Measurements from ENCODE around the gene AMOTL1.

The AMOTL1 gene

DNA sequence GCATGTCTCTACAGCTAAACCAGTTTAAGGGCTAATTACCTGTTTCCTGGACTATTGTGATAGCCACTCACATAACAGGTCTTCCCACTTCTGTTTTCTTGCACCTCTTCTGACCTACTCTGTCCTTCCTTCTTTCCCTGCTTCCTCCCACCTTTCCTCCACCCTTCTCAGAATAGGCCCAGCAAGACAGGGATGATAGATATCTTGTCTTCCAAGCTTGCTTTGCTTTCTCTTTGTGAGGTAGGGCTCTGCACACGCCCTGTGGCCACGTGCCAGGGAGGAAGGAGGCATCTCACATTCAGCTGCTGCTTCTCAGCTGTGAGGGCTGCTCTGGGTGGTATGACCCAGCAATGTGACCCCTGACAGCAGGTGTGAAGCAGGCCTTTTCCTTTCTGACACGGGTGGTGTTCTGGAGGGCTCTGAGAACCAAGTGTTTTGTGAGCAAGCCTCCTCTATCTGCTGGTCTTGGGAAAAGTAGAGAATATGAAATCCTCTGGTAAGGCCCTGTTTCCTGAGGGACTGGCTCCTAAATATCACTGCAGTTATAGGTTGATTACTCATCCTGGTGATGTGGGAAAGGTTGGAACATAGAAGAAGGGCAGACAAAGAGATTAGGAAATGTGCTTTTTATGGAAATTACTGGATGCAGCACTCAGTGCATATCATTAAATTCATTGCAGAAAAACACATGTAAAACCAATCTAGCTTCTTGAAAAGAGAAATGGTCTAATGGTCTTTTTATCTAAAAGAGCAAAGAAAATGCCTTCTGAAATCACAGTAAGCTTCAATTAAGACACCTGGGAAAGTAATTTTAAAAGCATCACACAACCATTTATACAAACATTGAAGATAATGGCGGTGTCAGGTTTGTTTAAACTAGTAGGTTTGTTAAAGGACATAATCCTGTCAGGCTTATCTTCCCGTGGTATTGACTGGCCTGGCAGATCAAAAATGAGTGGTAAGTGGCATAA, 8.5 kb downstream of the AMOTL1 start:
- TF ChIP-seq, protein P1, sequence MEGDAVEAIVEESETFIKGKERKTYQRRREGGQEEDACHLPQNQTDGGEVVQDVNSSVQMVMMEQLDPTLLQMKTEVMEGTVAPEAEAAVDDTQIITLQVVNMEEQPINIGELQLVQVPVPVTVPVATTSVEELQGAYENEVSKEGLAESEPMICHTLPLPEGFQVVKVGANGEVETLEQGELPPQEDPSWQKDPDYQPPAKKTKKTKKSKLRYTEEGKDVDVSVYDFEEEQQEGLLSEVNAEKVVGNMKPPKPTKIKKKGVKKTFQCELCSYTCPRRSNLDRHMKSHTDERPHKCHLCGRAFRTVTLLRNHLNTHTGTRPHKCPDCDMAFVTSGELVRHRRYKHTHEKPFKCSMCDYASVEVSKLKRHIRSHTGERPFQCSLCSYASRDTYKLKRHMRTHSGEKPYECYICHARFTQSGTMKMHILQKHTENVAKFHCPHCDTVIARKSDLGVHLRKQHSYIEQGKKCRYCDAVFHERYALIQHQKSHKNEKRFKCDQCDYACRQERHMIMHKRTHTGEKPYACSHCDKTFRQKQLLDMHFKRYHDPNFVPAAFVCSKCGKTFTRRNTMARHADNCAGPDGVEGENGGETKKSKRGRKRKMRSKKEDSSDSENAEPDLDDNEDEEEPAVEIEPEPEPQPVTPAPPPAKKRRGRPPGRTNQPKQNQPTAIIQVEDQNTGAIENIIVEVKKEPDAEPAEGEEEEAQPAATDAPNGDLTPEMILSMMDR (IDR thresholded peaks at IDR 0.05; ENCODE audit: insufficient read depth, missing control alignments): no peak
- DNase-seq (ENCODE audit: insufficient read length, low spot score) (no peak), FAIRE-seq (no peak)

DNA sequence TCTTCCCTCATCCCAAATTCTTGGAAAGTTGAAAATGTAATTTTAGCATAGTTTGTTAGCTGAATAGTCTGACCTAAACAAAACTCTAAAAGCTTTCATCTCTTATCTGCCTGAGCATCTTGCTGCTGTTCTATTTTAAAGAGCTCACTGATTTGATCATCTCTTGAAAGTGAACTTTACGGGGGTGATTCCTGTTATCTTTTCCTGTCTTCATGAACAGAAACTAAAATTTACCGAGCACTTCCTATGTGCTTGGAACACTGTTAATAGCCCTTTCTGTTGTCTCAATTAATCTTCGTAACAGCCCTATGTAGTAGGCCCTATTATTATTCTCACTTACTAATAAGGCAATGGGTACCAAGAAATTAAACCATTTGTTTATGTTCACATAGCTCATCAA, 12.3 kb downstream of the AMOTL1 start:
- TF ChIP-seq, protein P1 (IDR thresholded peaks at IDR 0.05; ENCODE audit: insufficient read depth, missing control alignments): no peak
- DNase-seq (ENCODE audit: insufficient read length, low spot score) (no peak), FAIRE-seq (no peak)

DNA sequence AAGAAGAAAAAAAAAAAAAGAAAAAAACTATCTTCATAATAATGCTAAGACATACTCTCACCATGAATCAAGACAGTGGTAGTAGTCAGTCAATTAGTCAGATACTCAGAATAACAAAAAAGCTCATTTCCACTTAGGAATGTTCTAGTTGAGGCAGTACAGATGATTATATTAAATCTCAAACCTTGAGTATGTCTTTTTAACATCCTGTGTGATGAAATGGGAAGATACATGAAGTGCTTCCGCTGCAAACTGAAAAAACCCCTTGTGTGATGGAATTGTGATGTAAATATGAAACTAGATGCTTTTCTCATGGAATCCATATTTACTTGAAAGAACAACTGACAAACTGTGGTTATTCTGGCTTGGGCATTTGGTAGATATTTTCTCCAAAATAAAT, 13.7 kb downstream of the AMOTL1 start:
- TF ChIP-seq, protein P1 (IDR thresholded peaks at IDR 0.05; ENCODE audit: insufficient read depth, missing control alignments): no peak
- FAIRE-seq (no peak), DNase-seq (ENCODE audit: insufficient read length, low spot score) (no peak)

DNA sequence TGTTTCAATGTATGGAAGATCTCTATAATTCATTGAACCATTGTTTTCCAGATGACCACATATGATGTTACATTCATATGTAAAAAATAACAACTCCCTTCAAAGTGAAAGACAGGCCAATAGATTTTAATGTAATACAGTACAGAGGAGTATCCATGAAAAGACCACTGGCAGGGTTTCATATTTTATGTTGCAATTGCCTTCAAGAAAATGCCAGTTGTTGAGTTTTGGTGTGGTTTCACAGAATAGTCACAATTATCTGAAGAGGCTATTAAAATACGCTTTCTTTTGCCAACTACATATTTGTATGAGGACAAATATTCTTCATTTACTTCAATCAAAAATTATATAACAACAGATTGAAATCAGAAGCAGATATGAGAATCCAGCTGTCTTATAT, 14.3 kb downstream of the AMOTL1 start:
- FAIRE-seq (no peak), DNase-seq (ENCODE audit: insufficient read length, low spot score) (no peak)
- TF ChIP-seq, protein P1 (IDR thresholded peaks at IDR 0.05; ENCODE audit: insufficient read depth, missing control alignments): no peak

DNA sequence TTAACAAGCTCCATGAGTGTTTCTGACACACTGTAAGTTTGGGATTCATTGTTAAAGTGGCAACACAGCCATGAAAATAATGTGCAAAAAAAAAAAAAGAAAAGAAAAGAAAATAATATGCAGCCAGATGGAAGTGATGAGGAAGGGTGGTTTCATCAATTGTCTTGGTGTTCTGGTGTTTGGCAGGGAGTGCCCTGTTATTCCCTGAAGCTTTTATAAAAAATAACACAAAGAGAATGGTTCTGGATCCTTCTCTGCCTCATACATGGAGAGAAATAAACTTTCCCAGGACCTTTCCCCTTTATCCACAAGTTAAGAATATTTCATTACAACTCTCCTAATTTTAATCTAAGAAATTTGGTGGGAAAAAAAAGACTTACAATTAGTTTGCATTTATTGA, 16.7 kb downstream of the AMOTL1 start:
- no peak for DNase-seq (ENCODE audit: insufficient read length, low spot score)
- TF ChIP-seq, protein P1 (IDR thresholded peaks at IDR 0.05; ENCODE audit: insufficient read depth, missing control alignments): no peak
- FAIRE-seq: no peak

DNA sequence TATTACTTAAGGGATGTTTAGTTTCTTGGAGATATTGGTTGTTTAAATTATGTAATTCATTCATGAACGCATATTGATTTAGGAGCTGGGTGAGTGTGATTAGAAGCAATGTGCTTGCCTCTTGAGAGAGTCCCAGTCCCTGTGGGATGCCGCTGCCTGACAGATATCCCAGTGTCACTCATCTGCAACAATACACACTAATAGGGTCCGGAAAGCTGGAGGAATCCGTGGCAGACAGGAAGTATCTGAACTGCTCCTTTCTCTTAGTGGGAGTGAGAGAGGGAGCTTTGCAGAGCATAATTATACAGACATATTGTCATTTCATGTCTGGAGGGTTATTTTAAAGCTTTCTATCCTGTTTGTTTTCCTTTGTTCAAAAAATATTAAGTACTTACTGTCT, 17.4 kb downstream of the AMOTL1 start:
- TF ChIP-seq, protein P1 (IDR thresholded peaks at IDR 0.05; ENCODE audit: insufficient read depth, missing control alignments): no peak
- no peak for FAIRE-seq
- DNase-seq (ENCODE audit: insufficient read length, low spot score): no peak
